Left lung (tissue), 10 donors: ENCODE data around the gene KRT28. TPM values are rescaled to one million over a fixed set of nuclear protein-coding genes. Genes with fewer than 3 reads are reported as not detected.

ENCODE experiments used
- ATAC-seq: fragments of 200-7000 bp; cut with Tn5 transposase; one replicate; pipeline ENCODE4 v1.9.1; 2020; ENCODE audit warnings: moderate library complexity
- DNase-seq, 4 donors: peaks; one replicate each; pipeline ENCODE4 v3.0.0-alpha.2; 2013 to 2020
- H3K27ac ChIP-seq, 2 donors: fragments of 200-600 bp; sonication (generic) in 1 of 2; one replicate each; pipeline versions ENCODE4 v1.5.0 to v1.8.0; 2020 to 2021
- H3K27me3 ChIP-seq, 2 donors: fragments of 200-600 bp; sonication (generic) in 1 of 2; one replicate each; pipeline versions ENCODE4 v1.5.0 to v1.8.0; 2020 to 2021
- H3K36me3 ChIP-seq, 2 donors: fragments of 200-600 bp; sonication (generic) in 1 of 2; one replicate each; pipeline versions ENCODE4 v1.5.0 to v1.8.0; 2020 to 2021
- H3K4me1 ChIP-seq, 2 donors: fragments of 200-600 bp; one replicate each; pipeline ENCODE4 v1.8.0; 2021
- H3K4me3 ChIP-seq, 2 donors: fragments of 200-600 bp; sonication (generic) in 1 of 2; one replicate each; pipeline versions ENCODE4 v1.5.0 to v1.8.0; 2020 to 2021; ENCODE audit warnings: mild to moderate bottlenecking in 1 of 2
- H3K9me3 ChIP-seq, 2 donors: fragments of 200-600 bp; sonication (generic) in 1 of 2; one replicate each; pipeline versions ENCODE4 v1.5.0 to v1.8.0; 2020 to 2021
- intact Hi-C, 2 donors: fragments of 100-400 bp; cut with DNase I; formaldehyde crosslinking; loops; one replicate each; pipeline versions ENCODE4 v1.11.2 to v1.14.2; 2022
- polyA plus RNA-seq, 6 donors: library from polyadenylated mRNA; unstranded; fragments of 120-200 nt; gene quantifications; one replicate each; pipeline ENCODE4 v1.2.1, GENCODE V29; 2013; ENCODE audit not compliant: insufficient read length in 6 of 6
- total RNA-seq, 2 donors: library from RNA; stranded (reverse); fragmentation: NEBNext Ultra II Directional; extraction: Animal tissue kit (Norgen Biotek cat#: 25700); gene quantifications; one replicate each; pipeline ENCODE4 v1.2.1, GENCODE V29; 2021
- TF ChIP-seq, protein P1 (sequence below), 2 donors: fragments of 200-600 bp; sonication (generic) in 1 of 2; IDR thresholded peaks; one replicate each; pipeline versions ENCODE4 v1.5.0 to v1.8.0; 2021; ENCODE audit warnings: antibody characterized with exemption in 2 of 2
- donor health status: DM: no; HTN: yes; CAD: no.
- donor health status: DM: no; HTN: no; CAD: no.

The KRT28 gene
- total and polyA plus RNA-seq, 8 donors: not detected

DNA sequence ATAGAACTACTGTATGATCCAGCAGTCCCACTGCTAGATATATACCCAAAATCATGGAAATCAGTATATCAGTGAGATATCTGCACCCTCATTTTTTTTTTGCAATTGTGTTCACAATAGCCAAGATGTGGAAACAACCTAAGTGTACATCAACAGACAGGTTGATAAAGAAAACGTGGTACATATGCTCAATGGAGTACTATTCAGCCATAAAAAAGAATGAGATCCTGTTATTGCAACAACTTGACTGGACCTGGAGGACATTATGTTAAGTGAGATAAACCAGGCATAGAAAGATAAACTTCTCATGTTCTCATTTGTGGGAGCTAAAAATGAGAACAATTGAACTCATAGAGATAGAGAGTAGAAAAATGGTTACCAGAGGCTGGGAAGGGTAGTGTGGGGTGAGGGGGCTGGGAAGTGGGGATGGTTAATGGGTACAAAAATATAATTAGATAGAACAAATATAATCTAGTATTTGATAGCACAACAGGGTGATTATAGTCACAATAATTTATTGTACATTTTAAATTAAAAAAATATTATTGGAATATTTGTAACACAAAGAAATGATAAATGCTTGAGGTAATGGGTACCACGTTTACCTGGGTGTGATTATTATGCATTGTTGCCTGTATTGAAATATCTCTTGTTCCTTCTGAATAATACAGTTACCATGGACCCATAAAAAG lies 30.5 kb upstream of the KRT28 start:
- H3K4me3 ChIP-seq: no peak overlapping the region
- peaks cover 0 to 9% of the 10 kb centered on the region in 2 donors for H3K36me3 ChIP-seq
- no peaks in the 10 kb centered on the region for H3K4me1 ChIP-seq
- H3K27ac ChIP-seq: no peak overlapping the region
- intact Hi-C loops: no loop called here
- TF ChIP-seq, protein P1, sequence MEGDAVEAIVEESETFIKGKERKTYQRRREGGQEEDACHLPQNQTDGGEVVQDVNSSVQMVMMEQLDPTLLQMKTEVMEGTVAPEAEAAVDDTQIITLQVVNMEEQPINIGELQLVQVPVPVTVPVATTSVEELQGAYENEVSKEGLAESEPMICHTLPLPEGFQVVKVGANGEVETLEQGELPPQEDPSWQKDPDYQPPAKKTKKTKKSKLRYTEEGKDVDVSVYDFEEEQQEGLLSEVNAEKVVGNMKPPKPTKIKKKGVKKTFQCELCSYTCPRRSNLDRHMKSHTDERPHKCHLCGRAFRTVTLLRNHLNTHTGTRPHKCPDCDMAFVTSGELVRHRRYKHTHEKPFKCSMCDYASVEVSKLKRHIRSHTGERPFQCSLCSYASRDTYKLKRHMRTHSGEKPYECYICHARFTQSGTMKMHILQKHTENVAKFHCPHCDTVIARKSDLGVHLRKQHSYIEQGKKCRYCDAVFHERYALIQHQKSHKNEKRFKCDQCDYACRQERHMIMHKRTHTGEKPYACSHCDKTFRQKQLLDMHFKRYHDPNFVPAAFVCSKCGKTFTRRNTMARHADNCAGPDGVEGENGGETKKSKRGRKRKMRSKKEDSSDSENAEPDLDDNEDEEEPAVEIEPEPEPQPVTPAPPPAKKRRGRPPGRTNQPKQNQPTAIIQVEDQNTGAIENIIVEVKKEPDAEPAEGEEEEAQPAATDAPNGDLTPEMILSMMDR (IDR thresholded peaks at IDR 0.05): no peak
- ATAC-seq: no peak
- no peaks in the 10 kb centered on the region for H3K27me3 ChIP-seq
- no peaks in the 10 kb centered on the region for H3K9me3 ChIP-seq
- no peak for DNase-seq

DNA sequence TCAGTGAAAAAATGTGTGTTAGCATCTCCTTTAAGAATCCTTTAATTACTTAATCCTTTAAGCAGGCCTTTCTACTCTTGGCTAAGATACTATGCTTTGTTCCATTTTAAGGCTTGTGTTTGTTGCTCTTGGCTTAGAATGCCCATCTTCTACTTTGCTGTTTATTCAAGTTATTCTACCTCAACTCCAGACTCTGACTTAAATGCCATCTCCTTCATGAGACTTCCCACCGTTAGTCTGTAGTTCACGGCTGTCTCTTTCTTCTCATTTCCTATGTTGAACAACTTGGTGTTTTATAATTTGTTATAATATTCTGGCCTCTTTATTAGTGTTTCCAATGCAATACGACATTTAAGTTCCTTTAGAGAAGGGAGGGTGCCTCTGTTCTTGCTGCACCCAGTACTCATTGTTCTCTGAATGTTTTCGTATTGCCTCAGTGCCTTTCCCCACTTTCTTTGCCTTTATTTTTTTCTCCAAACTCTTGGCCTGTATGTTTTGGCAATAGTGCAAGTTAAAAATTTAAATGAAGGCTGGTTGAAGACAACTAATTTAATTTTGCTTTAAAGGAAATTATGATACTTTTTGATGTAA lies 28.8 kb upstream of the KRT28 start:
- ATAC-seq: no peak
- intact Hi-C loops: no loop called here
- H3K27ac ChIP-seq: no peak overlapping the region

DNA sequence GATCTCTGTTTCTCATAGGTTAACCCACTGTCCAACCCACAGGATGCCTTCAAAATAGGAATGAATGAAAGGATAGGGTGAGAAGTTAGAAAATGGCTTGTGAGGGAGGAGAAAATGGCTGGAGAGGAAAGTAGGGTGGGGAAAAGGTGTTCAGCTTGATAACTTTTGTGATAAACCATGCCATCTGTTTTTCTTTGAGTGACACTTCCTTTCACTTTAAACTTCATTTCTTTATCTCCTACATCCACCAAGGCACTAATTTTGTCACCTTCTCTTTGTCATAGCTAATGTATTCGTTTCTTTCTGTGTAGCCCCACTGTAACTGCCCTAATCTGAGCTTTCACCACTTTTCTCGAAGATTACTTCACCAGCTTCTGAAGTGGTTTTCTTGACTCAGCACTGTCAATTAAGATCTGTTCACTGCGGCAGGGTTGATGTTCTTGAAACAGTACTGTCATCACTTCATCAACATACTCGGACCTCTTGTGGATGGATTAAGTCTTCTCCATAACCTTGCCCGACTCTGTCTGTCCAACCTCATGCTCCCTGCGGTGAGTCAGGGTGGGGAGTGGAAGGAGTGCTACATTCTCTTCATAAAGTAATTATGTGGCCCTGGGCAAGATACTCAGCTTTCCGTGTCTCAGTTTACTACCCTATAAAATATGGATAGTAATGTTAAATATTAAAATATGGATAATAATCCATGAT lies 28.1 kb upstream of the KRT28 start:
- H3K9me3 ChIP-seq: no peaks in the 10 kb centered on the region
- intact Hi-C loops: no loop called here
- no peaks in the 10 kb centered on the region for H3K27me3 ChIP-seq
- no peak for DNase-seq
- H3K36me3 ChIP-seq: no peaks in the 10 kb centered on the region
- TF ChIP-seq, protein P1 (IDR thresholded peaks at IDR 0.05): no peak
- H3K27ac ChIP-seq: no peak overlapping the region
- H3K4me1 ChIP-seq: no peaks in the 10 kb centered on the region
- ATAC-seq: no peak
- no peak overlapping the region for H3K4me3 ChIP-seq

More for the DNA sequence above, 28.8 kb upstream of the KRT28 start:
- Histone ChIP-seq H3K27me3 (no peaks in the 10 kb centered on the region), H3K4me3 (no peak overlapping the region), H3K4me1 (no peaks in the 10 kb centered on the region), H3K36me3 (no peaks in the 10 kb centered on the region), H3K9me3 (no peaks in the 10 kb centered on the region)
- TF ChIP-seq, protein P1 (IDR thresholded peaks at IDR 0.05): no peak
- no peak for DNase-seq

DNA sequence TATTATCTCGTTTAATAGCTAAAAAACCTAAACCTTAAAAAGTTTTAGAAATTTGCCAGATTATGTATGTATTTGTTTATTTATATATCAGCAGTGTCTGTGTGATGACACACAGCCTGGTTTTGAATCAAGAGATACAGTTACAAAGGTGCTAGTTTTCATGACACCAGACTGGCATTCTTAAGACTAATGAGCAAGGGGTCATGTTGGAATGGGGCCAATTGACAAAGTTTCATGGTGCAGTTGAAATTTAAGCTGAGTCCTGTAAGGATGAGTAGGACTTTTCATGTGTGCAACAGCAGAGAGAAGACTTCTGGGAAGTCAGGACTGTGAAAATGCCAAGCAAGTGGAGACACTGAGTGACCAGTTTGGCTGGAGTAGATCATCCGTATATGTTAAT lies 25.8 kb upstream of the KRT28 start:
- Histone ChIP-seq H3K9me3 (no peaks in the 10 kb centered on the region), H3K27ac (no peak overlapping the region), H3K36me3 (no peaks in the 10 kb centered on the region), H3K4me1 (no peaks in the 10 kb centered on the region), H3K27me3 (peaks cover 0 to under 1% of the 10 kb centered on the region in 2 donors), H3K4me3 (no peak overlapping the region)
- intact Hi-C loops: no loop called here
- TF ChIP-seq, protein P1 (IDR thresholded peaks at IDR 0.05): no peak
- no peak for DNase-seq
- ATAC-seq: no peak
